Esophagus muscularis mucosa (tissue), 4 donors: Measurements from ENCODE around the gene TMEM87B. TPM values are rescaled to one million over a fixed set of nuclear protein-coding genes. Genes with fewer than 3 reads are reported as not detected.

Source experiments
- DNase-seq: peaks from one replicate; pipeline ENCODE4 v3.0.0-alpha.2; 2017; ENCODE audit errors: extremely low spot score
- H3K27ac ChIP-seq, 4 donors: fragments of 200-600 bp; sonication (generic); replicated peaks in 1 of 4; 1 replicate in 3 of 4; 2 replicates in 1 of 4; pipeline ENCODE4 v1.5.1; 2016 to 2019; ENCODE audit warnings: mild to moderate bottlenecking in 1 of 4
- H3K27me3 ChIP-seq, 4 donors: fragments of 200-600 bp; sonication (generic); one replicate each; pipeline versions ENCODE4 v1.5.1 to v1.6.0; 2016 to 2019
- H3K36me3 ChIP-seq, 4 donors: fragments of 200-600 bp; sonication (generic); one replicate each; pipeline ENCODE4 v1.5.1; 2016 to 2019
- H3K4me1 ChIP-seq, 4 donors: fragments of 200-600 bp; sonication (generic); one replicate each; pipeline ENCODE4 v1.5.1; 2016 to 2019
- H3K4me3 ChIP-seq, 4 donors: fragments of 200-600 bp; sonication (generic); 1 replicate in 2 of 4; 2 replicates in 2 of 4; pipeline ENCODE4 v1.5.1; 2016 to 2019; ENCODE audit warnings: mild to moderate bottlenecking in 4 of 4, moderate library complexity in 1 of 4
- H3K9me3 ChIP-seq, 4 donors: fragments of 200-600 bp; sonication (generic); 1 replicate in 3 of 4; 2 replicates in 1 of 4; pipeline ENCODE4 v1.5.1; 2016 to 2019
- CTCF ChIP-seq, 3 experiments: fragments of 200-600 bp in 2 of 3; fragments of 450-650 bp in 1 of 3; sonication (generic) in 2 of 3; IDR thresholded peaks; one replicate each; pipeline ENCODE4 v1.5.1; 2017 to 2019; ENCODE audit warnings: antibody characterized with exemption in 3 of 3, mild to moderate bottlenecking in 2 of 3, moderate library complexity in 1 of 3
- EP300 ChIP-seq: sonication (generic); formaldehyde crosslinking; IDR thresholded peaks from one replicate; pipeline ENCODE4 v1.6.1; 2017; ENCODE audit warnings: antibody characterized with exemption
- POLR2A ChIP-seq: fragments of 450-650 bp; IDR thresholded peaks from one replicate; pipeline ENCODE4 v1.6.1; 2017; ENCODE audit warnings: antibody characterized with exemption, moderate library complexity, mild to moderate bottlenecking, low read depth
- POLR2AphosphoS5 ChIP-seq, 2 donors: sonication (generic); formaldehyde crosslinking; IDR thresholded peaks; one replicate each; pipeline ENCODE4 v1.6.1; 2017; ENCODE audit warnings: antibody characterized with exemption in 2 of 2
- WGBS: methylation state at CpG from one replicate; pipeline ENCODE4 v1.1.5; 2018; 5-methylcytosine and 5-hydroxymethylcytosine counted together
- intact Hi-C: fragments of 100-400 bp; cut with DNase I; formaldehyde crosslinking; loops from one replicate; pipeline ENCODE4 v1.15.1; 2023
- total RNA-seq, 4 donors: library from RNA; depleted of rRNA; stranded (reverse); fragments of >200 nt; gene quantifications; one replicate each; pipeline versions ENCODE4 v1.1.0 to v1.2.1, GENCODE V29; 2016

Gene TMEM87B
- total RNA-seq, 4 donors from 2014 or later, result 13.7 to 21.8 (median 14.9) TPM

- intact Hi-C loops, result no loop called here
- H3K9me3 ChIP-seq, result no peaks in the 10 kb centered on the region
- H3K36me3 ChIP-seq, result no peaks in the 10 kb centered on the region
- H3K4me3 ChIP-seq, result no peak overlapping the region
- no peak for DNase-seq
- WGBS, result 94% methylated on average over 11 of the region's 11 CpGs
- TF ChIP-seq EP300, result no peak
- no peak for TF ChIP-seq POLR2AphosphoS5 (IDR thresholded peaks at IDR 0.05)
- no peak for TF ChIP-seq CTCF (IDR thresholded peaks at IDR 0.05)
- no peak for TF ChIP-seq POLR2A
- no peaks in the 10 kb centered on the region for H3K4me1 ChIP-seq
- no peak overlapping the region for H3K27ac ChIP-seq
- H3K27me3 ChIP-seq, result no peaks in the 10 kb centered on the region
Observed at GRCh38 chr2:112162956-112163355, 107.9 kb downstream of the TMEM87B start.

- TF ChIP-seq POLR2AphosphoS5 (IDR thresholded peaks at IDR 0.05) (no peak), EP300 (no peak), POLR2A (no peak), CTCF (IDR thresholded peaks at IDR 0.05) (no peak)
- Histone ChIP-seq H3K36me3 (no peaks in the 10 kb centered on the region), H3K9me3 (no peaks in the 10 kb centered on the region), H3K4me3 (no peak overlapping the region), H3K27me3 (no peaks in the 10 kb centered on the region), H3K27ac (no peak overlapping the region), H3K4me1 (no peaks in the 10 kb centered on the region)
- no peak for DNase-seq
- 82% methylated on average over 9 of the region's 9 CpGs for WGBS
- intact Hi-C loops, result no loop called here
Observed at GRCh38 chr2:112163541-112163981, 108.5 kb downstream of the TMEM87B start.

GRCh38 chr2:112164876-112165275 is 109.8 kb downstream of the TMEM87B start:
- WGBS, result 88% methylated on average over 11 of the region's 11 CpGs
- Histone ChIP-seq H3K9me3 (no peaks in the 10 kb centered on the region), H3K27ac (no peak overlapping the region), H3K27me3 (no peaks in the 10 kb centered on the region), H3K36me3 (no peaks in the 10 kb centered on the region), H3K4me3 (no peak overlapping the region), H3K4me1 (no peaks in the 10 kb centered on the region)
- DNase-seq, result no peak
- intact Hi-C loops, result no loop called here
- no peak for TF ChIP-seq CTCF (IDR thresholded peaks at IDR 0.05)

GRCh38 chr2:112165296-112165695 is 110.2 kb downstream of the TMEM87B start:
- 91% methylated on average over 4 of the region's 4 CpGs for WGBS
- no peaks in the 10 kb centered on the region for H3K4me1 ChIP-seq
- H3K36me3 ChIP-seq, result no peaks in the 10 kb centered on the region
- no peak for TF ChIP-seq POLR2A
- TF ChIP-seq POLR2AphosphoS5 (IDR thresholded peaks at IDR 0.05), result no peak
- TF ChIP-seq EP300, result no peak
- DNase-seq, result no peak
- H3K27ac ChIP-seq, result no peak overlapping the region
- intact Hi-C loops, result no loop called here
- H3K9me3 ChIP-seq, result no peaks in the 10 kb centered on the region
- H3K4me3 ChIP-seq, result no peak overlapping the region
- no peaks in the 10 kb centered on the region for H3K27me3 ChIP-seq

- no peaks in the 10 kb centered on the region for H3K9me3 ChIP-seq
- intact Hi-C loops, result no loop called here
Observed at GRCh38 chr2:112166806-112167499, 111.9 kb downstream of the TMEM87B start.

More at GRCh38 chr2:112166806-112167499, 111.9 kb downstream of the TMEM87B start:
- Histone ChIP-seq H3K36me3 (no peaks in the 10 kb centered on the region), H3K27ac (no peak overlapping the region), H3K27me3 (no peaks in the 10 kb centered on the region), H3K4me3 (no peak overlapping the region), H3K4me1 (no peaks in the 10 kb centered on the region)
- DNase-seq, result no peak
- 98% methylated on average over 13 of the region's 14 CpGs for WGBS
- TF ChIP-seq EP300 (no peak), POLR2A (no peak), CTCF (IDR thresholded peaks at IDR 0.05) (no peak), POLR2AphosphoS5 (IDR thresholded peaks at IDR 0.05) (no peak)
